Cardiac muscle cell (in vitro differentiated cells and primary cell): ENCODE results near the gene SPAG16. TPM values are rescaled to one million over a fixed set of nuclear protein-coding genes. Genes with fewer than 3 reads are reported as not detected.
A peak's percentile ranks its signal among the peaks of the same experiment; 100 is the strongest.

Experiments used
- DNase-seq, 2 donors: peaks; one replicate each; pipeline versions ENCODE4 v3.0.0 to v3.0.0-alpha.2; 2010 to 2017; ENCODE audit warnings: low read depth in 1 of 2, low spot score in 1 of 2
- H3K27ac ChIP-seq: fragments of 200-600 bp; sonication (generic); 2 replicates; pipeline ENCODE4 v1.5.1; 2016
- H3K27me3 ChIP-seq: fragments of 200-600 bp; sonication (generic); 2 replicates; pipeline ENCODE4 v1.6.0; 2016; ENCODE audit warnings: control low read depth
- H3K36me3 ChIP-seq: fragments of 200-600 bp; sonication (generic); 2 replicates; pipeline ENCODE4 v1.5.1; 2016; ENCODE audit warnings: control low read depth
- H3K4me1 ChIP-seq: fragments of 200-600 bp; sonication (generic); 2 replicates; pipeline ENCODE4 v1.8.1; 2017; ENCODE audit warnings: low read depth, mild to moderate bottlenecking, mixed run types
- H3K4me3 ChIP-seq: fragments of 200-600 bp; sonication (generic); 2 replicates; pipeline ENCODE4 v1.5.1; 2016; ENCODE audit warnings: mild to moderate bottlenecking
- H3K9me3 ChIP-seq: fragments of 200-600 bp; sonication (generic); 2 replicates; pipeline ENCODE4 v1.5.1; 2017; ENCODE audit warnings: low read depth, mild to moderate bottlenecking, control low read depth
- polyA plus RNA-seq: library from polyadenylated mRNA; unstranded; fragments of >200 nt; fragmentation: Nextera tagmentation; extraction: Ambion mirVana; gene quantifications from 2 replicates; pipeline ENCODE4 v1.2.1, GENCODE V29; 2016
- total RNA-seq: library from RNA; depleted of rRNA; stranded (reverse); fragments of >200 nt; gene quantifications from 2 replicates; pipeline ENCODE4 v1.2.3, GENCODE V29; 2016
- TF ChIP-seq, protein P1 (sequence below): IDR thresholded peaks from 2 replicates; pipeline ENCODE4 v1.5.1; 2012; ENCODE audit warnings: low read depth, mild to moderate bottlenecking, low read length

Gene SPAG16
- total and polyA plus RNA-seq, 2 experiments from 2014 or later: 32.8 to 57.9 TPM

- H3K4me1 ChIP-seq: no peaks in the 10 kb centered on the region
- no peak overlapping the region for H3K27ac ChIP-seq
- H3K4me3 ChIP-seq: no peak overlapping the region
- no peaks in the 10 kb centered on the region for H3K9me3 ChIP-seq
- H3K36me3 ChIP-seq: no peaks in the 10 kb centered on the region
- DNase-seq: peak in 1 of 2 donors; percentile 16
- TF ChIP-seq, protein P1, sequence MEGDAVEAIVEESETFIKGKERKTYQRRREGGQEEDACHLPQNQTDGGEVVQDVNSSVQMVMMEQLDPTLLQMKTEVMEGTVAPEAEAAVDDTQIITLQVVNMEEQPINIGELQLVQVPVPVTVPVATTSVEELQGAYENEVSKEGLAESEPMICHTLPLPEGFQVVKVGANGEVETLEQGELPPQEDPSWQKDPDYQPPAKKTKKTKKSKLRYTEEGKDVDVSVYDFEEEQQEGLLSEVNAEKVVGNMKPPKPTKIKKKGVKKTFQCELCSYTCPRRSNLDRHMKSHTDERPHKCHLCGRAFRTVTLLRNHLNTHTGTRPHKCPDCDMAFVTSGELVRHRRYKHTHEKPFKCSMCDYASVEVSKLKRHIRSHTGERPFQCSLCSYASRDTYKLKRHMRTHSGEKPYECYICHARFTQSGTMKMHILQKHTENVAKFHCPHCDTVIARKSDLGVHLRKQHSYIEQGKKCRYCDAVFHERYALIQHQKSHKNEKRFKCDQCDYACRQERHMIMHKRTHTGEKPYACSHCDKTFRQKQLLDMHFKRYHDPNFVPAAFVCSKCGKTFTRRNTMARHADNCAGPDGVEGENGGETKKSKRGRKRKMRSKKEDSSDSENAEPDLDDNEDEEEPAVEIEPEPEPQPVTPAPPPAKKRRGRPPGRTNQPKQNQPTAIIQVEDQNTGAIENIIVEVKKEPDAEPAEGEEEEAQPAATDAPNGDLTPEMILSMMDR: peak; percentile 35
- no peaks in the 10 kb centered on the region for H3K27me3 ChIP-seq
Observed at GRCh38 chr2:213934560-213934959, 650.3 kb downstream of the SPAG16 start.

- Histone ChIP-seq H3K4me3 (no peak overlapping the region), H3K36me3 (no peaks in the 10 kb centered on the region), H3K27ac (no peak overlapping the region), H3K9me3 (no peaks in the 10 kb centered on the region), H3K4me1 (no peaks in the 10 kb centered on the region), H3K27me3 (no peaks in the 10 kb centered on the region)
- no peak for DNase-seq
- TF ChIP-seq, protein P1: no peak
Observed at GRCh38 chr2:213958086-213958485, 673.8 kb downstream of the SPAG16 start.

- H3K27ac ChIP-seq: no peak overlapping the region
- H3K4me3 ChIP-seq: no peak overlapping the region
- no peak for DNase-seq
- H3K4me1 ChIP-seq: no peaks in the 10 kb centered on the region
- no peaks in the 10 kb centered on the region for H3K36me3 ChIP-seq
- H3K9me3 ChIP-seq: no peaks in the 10 kb centered on the region
- H3K27me3 ChIP-seq: no peaks in the 10 kb centered on the region
- TF ChIP-seq, protein P1: no peak
Observed at GRCh38 chr2:213959589-213959988, 675.3 kb downstream of the SPAG16 start.

DNA sequence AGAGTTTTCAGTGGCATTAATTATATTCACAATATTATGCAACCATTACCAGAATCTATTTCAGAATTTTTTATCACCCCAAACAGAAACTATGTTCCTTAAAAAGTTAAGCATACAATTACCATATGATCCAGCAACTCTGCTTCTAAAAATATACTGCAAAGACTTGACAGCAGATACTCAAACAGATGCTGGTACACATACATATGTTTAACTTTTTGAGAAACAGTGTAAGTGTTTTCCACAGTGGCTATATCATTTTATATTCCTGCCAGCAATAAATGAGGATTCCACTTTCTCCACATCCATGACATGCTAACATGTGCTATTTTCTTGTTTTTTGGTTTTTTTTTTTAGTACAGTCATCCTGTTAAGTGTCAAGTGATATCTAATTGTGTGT, 687.3 kb downstream of the SPAG16 start:
- Histone ChIP-seq H3K4me1 (no peaks in the 10 kb centered on the region), H3K4me3 (no peak overlapping the region), H3K9me3 (no peaks in the 10 kb centered on the region), H3K27ac (no peak overlapping the region), H3K27me3 (no peaks in the 10 kb centered on the region), H3K36me3 (no peaks in the 10 kb centered on the region)
- TF ChIP-seq, protein P1: no peak
- DNase-seq: no peak

- TF ChIP-seq, protein P1: no peak
- Histone ChIP-seq H3K9me3 (no peaks in the 10 kb centered on the region), H3K27ac (no peak overlapping the region)
Observed at GRCh38 chr2:213980883-213981282, 696.6 kb downstream of the SPAG16 start.

DNA sequence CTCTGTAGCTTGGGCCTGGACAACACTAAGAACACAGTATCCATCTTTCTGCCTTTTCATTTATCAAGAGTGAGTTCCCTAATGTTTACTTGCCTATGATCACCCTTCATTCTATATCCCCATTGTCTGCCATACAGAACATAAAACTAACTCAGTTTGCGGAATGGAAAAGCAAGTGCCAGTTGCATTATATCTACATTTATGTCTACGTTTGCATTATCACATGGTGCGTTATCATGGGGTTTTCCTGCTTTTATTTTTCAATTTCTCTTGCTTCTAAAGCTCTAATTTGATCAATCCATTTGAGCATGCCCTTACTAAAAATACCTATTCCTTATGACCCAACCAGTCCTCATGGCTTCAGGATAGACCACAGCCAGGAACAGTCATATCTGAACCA, 704.9 kb downstream of the SPAG16 start:
- H3K4me3 ChIP-seq: no peak overlapping the region
- TF ChIP-seq, protein P1: no peak
- DNase-seq: no peak
- no peaks in the 10 kb centered on the region for H3K4me1 ChIP-seq
- no peak overlapping the region for H3K27ac ChIP-seq
- no peaks in the 10 kb centered on the region for H3K27me3 ChIP-seq
- no peaks in the 10 kb centered on the region for H3K9me3 ChIP-seq
- no peaks in the 10 kb centered on the region for H3K36me3 ChIP-seq

More at GRCh38 chr2:213980883-213981282, 696.6 kb downstream of the SPAG16 start:
- Histone ChIP-seq H3K4me1 (no peaks in the 10 kb centered on the region), H3K4me3 (no peak overlapping the region), H3K27me3 (no peaks in the 10 kb centered on the region), H3K36me3 (no peaks in the 10 kb centered on the region)
- DNase-seq: peak in 1 of 2 donors; percentile 29
